NCI-H1417 treated with DMSO at 0.1 percent for 48 hours (cell line): ENCODE data around the gene NVL.
A peak's percentile ranks its signal among the peaks of the same experiment; 100 is the strongest.

Experiments
- DNase-seq: peaks from one replicate; lab custom pipeline; 2025; lab: John Stamatoyannopoulos, UW

NVL gene

GRCh38 chr1:224196813-224197600, 133.0 kb downstream of the NVL start:
- no peak for DNase-seq

DNA sequence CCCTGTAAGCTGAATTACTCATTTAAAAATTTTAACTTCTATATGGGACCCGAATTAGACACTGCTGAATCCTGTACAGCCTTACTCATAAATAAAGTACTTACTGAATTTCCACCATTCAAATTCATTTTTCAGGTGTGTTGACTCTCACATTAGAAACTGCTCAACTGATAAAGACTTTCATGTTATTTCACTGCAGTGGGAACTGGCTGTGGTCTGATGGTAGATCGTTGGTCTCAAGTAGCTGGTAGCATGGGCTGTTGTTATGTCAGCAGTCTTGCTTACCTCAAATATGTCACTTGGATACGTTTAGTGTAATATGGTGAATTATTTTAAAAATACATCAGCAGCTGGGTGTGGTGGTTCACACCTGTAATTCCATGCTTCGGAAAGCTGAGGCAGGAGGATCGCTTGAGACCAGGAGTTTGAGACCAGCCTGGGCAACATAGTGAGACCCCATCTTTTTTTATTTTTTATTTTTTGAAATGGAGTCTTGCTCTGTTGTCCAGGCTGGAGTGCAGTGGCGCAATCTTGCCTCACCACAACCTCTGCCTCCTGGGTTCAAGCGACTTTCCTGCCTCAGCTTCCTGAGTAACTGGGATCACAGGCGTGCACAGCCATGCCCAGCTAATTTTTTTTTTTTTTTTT, 136.5 kb downstream of the NVL start:
- DNase-seq, result no peak

GRCh38 chr1:224192082-224192788, 137.7 kb downstream of the NVL start:
- DNase-seq, result no peak

- no peak for DNase-seq
Measured at GRCh38 chr1:224189561-224189960, 140.4 kb downstream of the NVL start.

- no peak for DNase-seq
Measured at GRCh38 chr1:224188286-224188685, 141.7 kb downstream of the NVL start.

- no peak for DNase-seq
Measured at GRCh38 chr1:224185208-224185607, 144.8 kb downstream of the NVL start.

DNA sequence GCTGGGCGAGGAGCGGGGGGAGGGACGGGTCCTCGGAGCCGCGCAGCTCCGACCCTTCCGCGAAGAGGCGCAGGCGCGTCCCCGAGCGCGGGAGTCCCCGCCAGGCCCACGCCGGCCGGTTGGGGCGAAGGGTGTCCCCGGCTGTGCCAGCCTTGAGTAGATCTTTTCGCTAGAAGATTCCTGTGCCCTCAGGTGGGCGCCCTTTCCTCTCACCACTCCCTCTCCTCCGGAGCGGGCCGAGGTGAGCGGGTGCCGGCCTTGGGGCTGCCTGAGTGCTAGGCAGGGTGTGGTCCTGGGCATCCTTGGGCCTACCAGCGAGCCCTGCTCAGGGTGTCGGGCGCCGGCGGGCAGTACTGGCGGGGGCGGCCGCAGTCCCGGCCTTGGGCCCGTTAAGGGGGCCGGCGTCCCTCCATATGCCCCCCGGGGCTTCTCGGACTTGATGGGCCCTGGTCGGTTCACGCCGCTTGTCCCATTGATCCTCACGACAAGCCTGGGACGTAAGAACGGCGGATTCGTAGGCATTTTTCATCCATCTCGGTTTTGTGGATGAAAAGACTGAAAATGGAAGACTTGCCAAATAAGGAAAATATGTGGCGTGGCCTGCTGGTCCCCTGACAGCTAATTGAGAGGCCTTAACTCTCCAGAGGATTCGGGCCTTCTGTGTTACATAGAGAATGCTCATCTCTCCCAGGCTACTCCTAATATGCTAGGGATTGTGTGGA, 146.2 kb downstream of the NVL start:
- DNase-seq, result no peak

GRCh38 chr1:224182866-224183590, 146.9 kb downstream of the NVL start, which contains the start of gene DEGS1:
Gene DEGS1 (plus strand): TSS chr1:224183240. CDS start chr1:224183337, 97 bp downstream.
- peak; percentile 37 for DNase-seq

GRCh38 chr1:224182057-224182865, 147.7 kb downstream of the NVL start:
- DNase-seq, result peak; percentile 29

- DNase-seq, result no peak
Measured at GRCh38 chr1:224181453-224181810, 148.5 kb downstream of the NVL start.

- DNase-seq, result no peak
Measured at GRCh38 chr1:224180783-224181452, 149.1 kb downstream of the NVL start.

- DNase-seq, result no peak
Measured at GRCh38 chr1:224178894-224179293, 151.1 kb downstream of the NVL start.

DNA sequence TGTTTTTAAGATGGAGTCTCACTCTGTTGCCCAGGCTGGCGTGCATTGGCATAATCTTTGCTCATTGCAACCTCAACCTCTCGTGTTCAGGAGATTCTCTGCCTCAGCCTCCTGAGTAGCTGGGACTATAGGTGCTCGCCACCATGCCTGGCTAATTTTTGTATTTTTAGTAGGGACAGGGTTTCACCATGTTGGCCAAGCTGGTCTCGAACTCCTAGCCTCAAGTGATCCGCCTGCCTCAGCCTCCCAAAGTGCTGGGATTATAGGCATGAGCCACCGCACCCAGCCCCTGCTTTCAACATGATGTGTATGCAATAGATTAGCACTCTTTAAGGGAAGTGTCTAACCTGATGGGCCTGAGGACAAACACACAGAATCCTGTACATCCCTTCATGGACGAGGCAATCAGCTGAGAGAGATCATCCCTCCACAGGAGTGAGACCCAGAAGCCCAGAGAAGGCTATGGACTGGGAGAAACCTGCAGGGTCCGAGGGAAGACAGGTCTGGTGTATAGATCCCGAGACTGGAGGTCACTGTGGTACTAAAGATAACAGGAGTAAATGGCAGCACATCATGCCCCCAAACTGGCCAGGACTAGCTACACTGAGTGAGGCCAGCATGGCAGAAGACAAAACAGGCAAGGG, 152.5 kb downstream of the NVL start:
- DNase-seq, result no peak
